HepG2 (cell line): ENCODE results near the gene FCHSD1. TPM values are rescaled to one million over a fixed set of nuclear protein-coding genes. Genes with fewer than 3 reads are reported as not detected.
A peak's percentile ranks its signal among the peaks of the same experiment; 100 is the strongest.

ENCODE experiments used
- CREM ChIP-seq, 2 experiments: sonication (generic) in 1 of 2; formaldehyde crosslinking in 1 of 2; IDR thresholded peaks; 2 replicates each; pipeline versions ENCODE4 v1.4.0 to v1.6.1; 2016 to 2020; ENCODE audit warnings: antibody characterized with exemption in 1 of 2, mild to moderate bottlenecking in 1 of 2, missing genetic modification reagents in 1 of 2
- FIP1L1 ChIP-seq: fragments of 200-400 bp; formaldehyde crosslinking; IDR thresholded peaks from 2 replicates; pipeline ENCODE4 v1.6.1; 2018; ENCODE audit warnings: low read depth, mild to moderate bottlenecking, low read length, moderate library complexity, borderline replicate concordance; ENCODE audit not compliant: insufficient read depth
- GLI4 ChIP-seq: sonication (generic); formaldehyde crosslinking; IDR thresholded peaks from 2 replicates; pipeline ENCODE4 v1.5.1; 2020; ENCODE audit warnings: missing genetic modification reagents, mild to moderate bottlenecking, moderate library complexity, borderline replicate concordance
- HNRNPLL ChIP-seq: fragments of 200-400 bp; formaldehyde crosslinking; IDR thresholded peaks from 2 replicates; pipeline ENCODE4 v1.6.1; 2017; ENCODE audit warnings: mild to moderate bottlenecking, low read depth, low read length; ENCODE audit not compliant: poor library complexity, severe bottlenecking
- IKZF4 ChIP-seq: sonication (generic); formaldehyde crosslinking; IDR thresholded peaks from 2 replicates; pipeline ENCODE4 v1.5.1; 2020; ENCODE audit warnings: borderline replicate concordance, mild to moderate bottlenecking, low read depth, missing genetic modification reagents; ENCODE audit errors: not compliant biosample characterization
- MIER2 ChIP-seq: IDR thresholded peaks from 2 replicates; pipeline ENCODE4 v1.6.1; 2016; ENCODE audit warnings: missing biosample characterization, missing genetic modification reagents
- PAX8 ChIP-seq: sonication (generic); formaldehyde crosslinking; IDR thresholded peaks from 2 replicates; pipeline ENCODE4 v1.8.0; 2022; ENCODE audit warnings: mild to moderate bottlenecking, missing genetic modification reagents, borderline replicate concordance
- SPEN ChIP-seq: sonication (generic); formaldehyde crosslinking; IDR thresholded peaks from 2 replicates; pipeline ENCODE4 v1.5.1; 2020; ENCODE audit warnings: low read depth, mild to moderate bottlenecking, missing genetic modification reagents
- STAG1 ChIP-seq: sonication (generic); formaldehyde crosslinking; IDR thresholded peaks from 2 replicates; pipeline ENCODE4 v1.4.0; 2020; ENCODE audit warnings: missing genetic modification reagents
- TCF12 ChIP-seq, 2 experiments: fragments of 450-650 bp in 1 of 2; sonication (generic) in 1 of 2; formaldehyde crosslinking in 1 of 2; IDR thresholded peaks; 2 replicates each; pipeline versions ENCODE4 v1.6.1 to v1.8.0; 2017 to 2022; ENCODE audit warnings: antibody characterized with exemption in 1 of 2, mild to moderate bottlenecking in 1 of 2, missing genetic modification reagents in 1 of 2, moderate library complexity in 1 of 2
- ZEB1 ChIP-seq: IDR thresholded peaks from 2 replicates; pipeline ENCODE4 v1.6.1; 2012; ENCODE audit warnings: mild to moderate bottlenecking, low read depth, inconsistent platforms; ENCODE audit not compliant: insufficient replicate concordance
- ZNF232 ChIP-seq: sonication (generic); formaldehyde crosslinking; IDR thresholded peaks from 2 replicates; pipeline ENCODE4 v1.4.0; 2020; ENCODE audit warnings: missing genetic modification reagents, borderline replicate concordance
- ZNF264 ChIP-seq: sonication (generic); formaldehyde crosslinking; IDR thresholded peaks from 2 replicates; pipeline ENCODE4 v1.4.0; 2020; ENCODE audit warnings: missing genetic modification reagents
- ZNF3 ChIP-seq: IDR thresholded peaks from 2 replicates; pipeline ENCODE4 v1.7.0; 2017; ENCODE audit warnings: inconsistent platforms
- ZNF333 ChIP-seq: sonication (generic); formaldehyde crosslinking; IDR thresholded peaks from 2 replicates; pipeline ENCODE4 v1.4.0; 2020; ENCODE audit warnings: mild to moderate bottlenecking, missing genetic modification reagents, borderline replicate concordance
- ZNF614 ChIP-seq: IDR thresholded peaks from 2 replicates; pipeline ENCODE4 v1.6.1; 2018; ENCODE audit warnings: missing biosample characterization, missing genetic modification reagents, inconsistent platforms, borderline replicate concordance
- ZNF646 ChIP-seq: sonication (generic); formaldehyde crosslinking; IDR thresholded peaks from 2 replicates; pipeline ENCODE4 v1.9.0; 2021; ENCODE audit warnings: mild to moderate bottlenecking, missing genetic modification reagents
- ZNF746 ChIP-seq: sonication (generic); formaldehyde crosslinking; IDR thresholded peaks from 2 replicates; pipeline ENCODE4 v1.8.0; 2022; ENCODE audit warnings: mild to moderate bottlenecking, missing genetic modification reagents
- ZSCAN31 ChIP-seq: sonication (generic); formaldehyde crosslinking; IDR thresholded peaks from 2 replicates; pipeline ENCODE4 v1.5.0; 2020; ENCODE audit warnings: low read depth, mild to moderate bottlenecking, missing genetic modification reagents
- ZSCAN9 ChIP-seq: IDR thresholded peaks from 2 replicates; pipeline ENCODE4 v1.6.1; 2016; ENCODE audit warnings: borderline replicate concordance
- polyA plus RNA-seq, 8 experiments: library from polyadenylated mRNA; depleted of rRNA in 3 of 8; stranded (reverse) in 7 of 8; unstranded in 1 of 8; fragments of >200 nt; fragmentation: Illumina TruSeq in 4 of 8; extraction: Trizol in 4 of 8; gene quantifications; 2 replicates each; pipeline versions ENCODE4 v1.2.1 to v1.2.3, GENCODE V29; 2011 to 2016; ENCODE audit warnings: low read depth in 4 of 8, missing spikeins in 1 of 8, mixed read lengths in 1 of 8; ENCODE audit not compliant: insufficient read depth in 1 of 8
- total RNA-seq, 5 experiments: library from RNA; depleted of rRNA; stranded (reverse); fragments of >200 nt; fragmentation: Illumina TruSeq; extraction: Trizol; gene quantifications; 2 replicates each; pipeline ENCODE4 v1.2.3, GENCODE V29; 2016; ENCODE audit warnings: low read depth in 1 of 5
- TF ChIP-seq, protein P1 (sequence below): sonication (generic); formaldehyde crosslinking; IDR thresholded peaks from 2 replicates; pipeline ENCODE4 v1.4.0; 2020; ENCODE audit warnings: mild to moderate bottlenecking, missing genetic modification reagents
- TF ChIP-seq, protein P2 (sequence below): sonication (generic); formaldehyde crosslinking; IDR thresholded peaks from 2 replicates; pipeline ENCODE4 v1.4.0; 2020; ENCODE audit warnings: low read depth, mild to moderate bottlenecking, missing genetic modification reagents

Gene FCHSD1
- total and polyA plus RNA-seq, 2 of the 13 experiments (the other 11 are each of a cell fraction or from before 2014, with no cell fraction given), result 5.5 to 15.4 TPM

GRCh38 chr5:141691867-141692532 is 40.8 kb upstream of the FCHSD1 start (continued):
- TF ChIP-seq ZNF646 (CRISPR knock-in tag) (no peak), TCF12 (IDR thresholded peaks at IDR 0.05) (no peak), TCF12 (CRISPR knock-in tag; IDR thresholded peaks at IDR 0.05) (no peak), CREM (IDR thresholded peaks at IDR 0.05) (no peak), CREM (CRISPR knock-in tag; IDR thresholded peaks at IDR 0.05) (no peak), ZEB1 (no peak), ZNF746 (CRISPR knock-in tag) (no peak), IKZF4 (CRISPR knock-in tag) (no peak), ZNF264 (CRISPR knock-in tag) (no peak), ZNF614 (CRISPR knock-in tag) (peak; percentile 33; the same call in 1 of the 2 replicates), PAX8 (CRISPR knock-in tag) (no peak), ZNF232 (CRISPR knock-in tag) (no peak), FIP1L1 (no peak), ZNF3 (CRISPR knock-in tag) (no peak), STAG1 (peak; percentile 98), ZSCAN9 (CRISPR knock-in tag) (no peak), SPEN (no peak), ZNF333 (CRISPR knock-in tag) (no peak), GLI4 (no peak), ZSCAN31 (CRISPR knock-in tag) (peak; percentile 53; the same call in 1 of the 2 replicates), HNRNPLL (peak; percentile 18), MIER2 (CRISPR knock-in tag) (peak; percentile 60)
- TF ChIP-seq, protein P1, sequence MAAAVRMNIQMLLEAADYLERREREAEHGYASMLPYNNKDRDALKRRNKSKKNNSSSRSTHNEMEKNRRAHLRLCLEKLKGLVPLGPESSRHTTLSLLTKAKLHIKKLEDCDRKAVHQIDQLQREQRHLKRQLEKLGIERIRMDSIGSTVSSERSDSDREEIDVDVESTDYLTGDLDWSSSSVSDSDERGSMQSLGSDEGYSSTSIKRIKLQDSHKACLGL (CRISPR knock-in tag), result no peak
- TF ChIP-seq, protein P2, sequence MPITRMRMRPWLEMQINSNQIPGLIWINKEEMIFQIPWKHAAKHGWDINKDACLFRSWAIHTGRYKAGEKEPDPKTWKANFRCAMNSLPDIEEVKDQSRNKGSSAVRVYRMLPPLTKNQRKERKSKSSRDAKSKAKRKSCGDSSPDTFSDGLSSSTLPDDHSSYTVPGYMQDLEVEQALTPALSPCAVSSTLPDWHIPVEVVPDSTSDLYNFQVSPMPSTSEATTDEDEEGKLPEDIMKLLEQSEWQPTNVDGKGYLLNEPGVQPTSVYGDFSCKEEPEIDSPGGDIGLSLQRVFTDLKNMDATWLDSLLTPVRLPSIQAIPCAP, result no peak
